Middle frontal gyrus (tissue), 1 donor: ENCODE data around the gene PTPRK.

Experiments used
- DNase-seq: peaks from one replicate; pipeline ENCODE4 v3.0.0-alpha.2; 2015; ENCODE audit warnings: low spot score; ENCODE audit errors: extremely low spot score

The PTPRK gene

GRCh38 chr6:128204616-128205015, 315.8 kb downstream of the PTPRK start:
- DNase-seq = no peak

- no peak for DNase-seq
Measured at GRCh38 chr6:128202169-128202765, 318.1 kb downstream of the PTPRK start.

- no peak for DNase-seq
Measured at GRCh38 chr6:128200789-128201188, 319.6 kb downstream of the PTPRK start.

- no peak for DNase-seq
Measured at GRCh38 chr6:128199461-128199860, 320.9 kb downstream of the PTPRK start.

- DNase-seq = no peak
Measured at GRCh38 chr6:128192972-128193371, 327.4 kb downstream of the PTPRK start.

GRCh38 chr6:128188678-128189077, 331.7 kb downstream of the PTPRK start:
- no peak for DNase-seq

- DNase-seq = no peak
Measured at GRCh38 chr6:128186729-128187128, 333.7 kb downstream of the PTPRK start.

GRCh38 chr6:128179876-128180438, 340.4 kb downstream of the PTPRK start:
- DNase-seq = no peak

GRCh38 chr6:128174724-128175123, 345.7 kb downstream of the PTPRK start:
- DNase-seq = no peak

- no peak for DNase-seq
Measured at GRCh38 chr6:128172752-128173682, 347.4 kb downstream of the PTPRK start.

GRCh38 chr6:128172081-128172480, 348.3 kb downstream of the PTPRK start:
- no peak for DNase-seq

GRCh38 chr6:128171182-128171581, 349.2 kb downstream of the PTPRK start:
- no peak for DNase-seq

- DNase-seq = no peak
Measured at GRCh38 chr6:128168244-128168643, 352.2 kb downstream of the PTPRK start.

GRCh38 chr6:128167552-128167951, 352.8 kb downstream of the PTPRK start:
- no peak for DNase-seq

- no peak for DNase-seq
Measured at GRCh38 chr6:128164254-128164653, 356.1 kb downstream of the PTPRK start.

GRCh38 chr6:128162423-128162822, 358.0 kb downstream of the PTPRK start:
- no peak for DNase-seq

- DNase-seq = no peak
Measured at GRCh38 chr6:128161839-128162238, 358.6 kb downstream of the PTPRK start.

- DNase-seq = no peak
Measured at GRCh38 chr6:128161263-128161662, 359.1 kb downstream of the PTPRK start.

- DNase-seq = no peak
Measured at GRCh38 chr6:128158496-128158895, 361.9 kb downstream of the PTPRK start.

- no peak for DNase-seq
Measured at GRCh38 chr6:128156321-128157111, 363.9 kb downstream of the PTPRK start.

GRCh38 chr6:128155826-128156225, 364.6 kb downstream of the PTPRK start:
- no peak for DNase-seq

- no peak for DNase-seq
Measured at GRCh38 chr6:128152551-128152950, 367.8 kb downstream of the PTPRK start.
